Upper lobe of right lung (tissue), 1 donor: ENCODE results near the gene MTMR1. TPM values are rescaled to one million over a fixed set of nuclear protein-coding genes. Genes with fewer than 3 reads are reported as not detected.

Experiments used
- ATAC-seq: fragments of 200-7000 bp; cut with Tn5 transposase; one replicate; pipeline ENCODE4 v1.9.1; 2020; ENCODE audit warnings: mild to moderate bottlenecking, moderate library complexity
- DNase-seq: peaks from one replicate; pipeline ENCODE4 v3.0.0-alpha.2; 2020
- H3K27ac ChIP-seq: fragments of 200-600 bp; one replicate; pipeline ENCODE4 v1.8.0; 2022
- H3K27me3 ChIP-seq: fragments of 200-600 bp; one replicate; pipeline ENCODE4 v1.8.0; 2022; ENCODE audit warnings: mild to moderate bottlenecking
- H3K36me3 ChIP-seq: fragments of 200-600 bp; one replicate; pipeline ENCODE4 v1.8.0; 2022
- H3K4me1 ChIP-seq: fragments of 200-600 bp; one replicate; pipeline ENCODE4 v1.8.0; 2022
- H3K4me3 ChIP-seq: fragments of 200-600 bp; one replicate; pipeline ENCODE4 v1.8.0; 2022; ENCODE audit warnings: mild to moderate bottlenecking
- H3K9me3 ChIP-seq: fragments of 200-600 bp; one replicate; pipeline ENCODE4 v1.8.0; 2022
- intact Hi-C: fragments of 100-400 bp; cut with DNase I; formaldehyde crosslinking; loops from one replicate; pipeline ENCODE4 v1.11.0; 2022
- total RNA-seq: library from RNA; stranded (reverse); fragmentation: NEBNext Ultra II Directional; extraction: Animal tissue kit (Norgen Biotek cat#: 25700); gene quantifications from one replicate; pipeline ENCODE4 v1.2.1, GENCODE V29; 2021
- TF ChIP-seq, protein P1 (sequence below): fragments of 200-600 bp; IDR thresholded peaks from one replicate; pipeline ENCODE4 v1.8.0; 2022; ENCODE audit warnings: antibody characterized with exemption
- donor health status: DM: no; HTN: yes; CAD: no; lungs with severe emphysema.

The MTMR1 gene
- total RNA-seq, 1 donor from 2014 or later: 27.3 TPM

GRCh38 chrX:150649096-150649870 lies 43.9 kb upstream of the MTMR1 start:
- no peak overlapping the region for H3K4me3 ChIP-seq
- DNase-seq: no peak
- intact Hi-C loops: no loop called here
- TF ChIP-seq, protein P1, sequence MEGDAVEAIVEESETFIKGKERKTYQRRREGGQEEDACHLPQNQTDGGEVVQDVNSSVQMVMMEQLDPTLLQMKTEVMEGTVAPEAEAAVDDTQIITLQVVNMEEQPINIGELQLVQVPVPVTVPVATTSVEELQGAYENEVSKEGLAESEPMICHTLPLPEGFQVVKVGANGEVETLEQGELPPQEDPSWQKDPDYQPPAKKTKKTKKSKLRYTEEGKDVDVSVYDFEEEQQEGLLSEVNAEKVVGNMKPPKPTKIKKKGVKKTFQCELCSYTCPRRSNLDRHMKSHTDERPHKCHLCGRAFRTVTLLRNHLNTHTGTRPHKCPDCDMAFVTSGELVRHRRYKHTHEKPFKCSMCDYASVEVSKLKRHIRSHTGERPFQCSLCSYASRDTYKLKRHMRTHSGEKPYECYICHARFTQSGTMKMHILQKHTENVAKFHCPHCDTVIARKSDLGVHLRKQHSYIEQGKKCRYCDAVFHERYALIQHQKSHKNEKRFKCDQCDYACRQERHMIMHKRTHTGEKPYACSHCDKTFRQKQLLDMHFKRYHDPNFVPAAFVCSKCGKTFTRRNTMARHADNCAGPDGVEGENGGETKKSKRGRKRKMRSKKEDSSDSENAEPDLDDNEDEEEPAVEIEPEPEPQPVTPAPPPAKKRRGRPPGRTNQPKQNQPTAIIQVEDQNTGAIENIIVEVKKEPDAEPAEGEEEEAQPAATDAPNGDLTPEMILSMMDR: no peak
- ATAC-seq: peak; percentile 41
- peaks cover 12% of the 10 kb centered on the region for H3K36me3 ChIP-seq
- peak overlapping the region; percentile 11 for H3K27ac ChIP-seq
- H3K9me3 ChIP-seq: no peaks in the 10 kb centered on the region
- no peaks in the 10 kb centered on the region for H3K27me3 ChIP-seq
- no peaks in the 10 kb centered on the region for H3K4me1 ChIP-seq

GRCh38 chrX:150651906-150652305 lies 41.3 kb upstream of the MTMR1 start:
- no peaks in the 10 kb centered on the region for H3K4me1 ChIP-seq
- no peak overlapping the region for H3K4me3 ChIP-seq
- no peak overlapping the region for H3K27ac ChIP-seq
- intact Hi-C loops: no loop called here
- TF ChIP-seq, protein P1: no peak
- H3K36me3 ChIP-seq: peaks cover 11% of the 10 kb centered on the region
- DNase-seq (no peak), ATAC-seq (no peak)
- no peaks in the 10 kb centered on the region for H3K9me3 ChIP-seq
- no peaks in the 10 kb centered on the region for H3K27me3 ChIP-seq

DNA sequence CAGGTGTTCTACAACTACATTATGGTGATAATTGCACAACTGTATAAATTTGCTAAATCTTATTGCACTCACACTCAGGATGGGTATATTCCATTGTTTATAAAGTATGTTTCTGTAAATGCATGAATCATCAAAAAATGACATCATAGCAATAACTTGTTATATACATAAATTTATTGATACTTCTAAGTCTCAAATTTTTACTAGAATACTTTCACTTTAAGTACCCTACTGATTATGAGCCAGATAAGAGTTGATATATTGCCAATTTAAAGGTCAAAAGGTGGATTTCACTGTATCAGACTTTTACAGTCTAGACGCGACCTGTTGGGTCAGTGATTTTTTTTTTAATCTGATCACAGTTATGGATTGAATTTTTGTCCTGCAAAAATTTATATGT lies 37.4 kb upstream of the MTMR1 start:
- Histone ChIP-seq H3K4me1 (no peaks in the 10 kb centered on the region), H3K4me3 (no peak overlapping the region), H3K27ac (no peak overlapping the region), H3K36me3 (peaks cover 7% of the 10 kb centered on the region), H3K9me3 (no peaks in the 10 kb centered on the region), H3K27me3 (no peaks in the 10 kb centered on the region)
- TF ChIP-seq, protein P1: no peak
- no peak for DNase-seq
- intact Hi-C loops: no loop called here
- no peak for ATAC-seq

DNA sequence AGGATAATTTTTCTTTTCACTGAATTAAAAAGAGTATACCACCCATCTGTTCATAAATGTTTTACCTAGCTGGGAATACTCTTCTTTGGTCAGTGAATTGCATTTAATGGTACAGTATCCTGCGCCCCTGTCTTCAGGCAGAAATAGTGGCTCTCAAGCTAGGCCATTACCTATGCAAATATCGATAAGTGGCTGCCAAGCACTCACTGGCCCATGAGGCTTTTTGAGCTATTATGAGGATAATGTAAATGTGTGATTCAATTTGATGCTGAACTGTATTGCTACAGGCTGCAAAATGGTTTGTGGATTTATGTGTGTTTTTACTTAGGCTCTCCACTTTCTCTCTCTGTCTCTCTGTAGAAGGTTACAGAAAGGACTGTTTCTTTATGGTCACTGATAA lies 30.1 kb upstream of the MTMR1 start:
- H3K27me3 ChIP-seq: no peaks in the 10 kb centered on the region
- no peaks in the 10 kb centered on the region for H3K9me3 ChIP-seq
- no peak overlapping the region for H3K27ac ChIP-seq
- H3K36me3 ChIP-seq: no peaks in the 10 kb centered on the region
- no peak overlapping the region for H3K4me3 ChIP-seq
- intact Hi-C loops: no loop called here
- no peak for DNase-seq
- ATAC-seq: no peak
- no peaks in the 10 kb centered on the region for H3K4me1 ChIP-seq
- TF ChIP-seq, protein P1: no peak

- H3K4me1 ChIP-seq: no peaks in the 10 kb centered on the region
- ATAC-seq (peak; percentile 54), DNase-seq (peak; percentile 67)
- H3K4me3 ChIP-seq: no peak overlapping the region
- intact Hi-C loops: no loop called here
- H3K9me3 ChIP-seq: no peaks in the 10 kb centered on the region
- no peaks in the 10 kb centered on the region for H3K27me3 ChIP-seq
- no peaks in the 10 kb centered on the region for H3K36me3 ChIP-seq
- H3K27ac ChIP-seq: no peak overlapping the region
- TF ChIP-seq, protein P1: no peak
Measured at GRCh38 chrX:150664290-150664689, 28.9 kb upstream of the MTMR1 start.

GRCh38 chrX:150676221-150676620 lies 17.0 kb upstream of the MTMR1 start:
- H3K36me3 ChIP-seq: peaks cover 4% of the 10 kb centered on the region
- TF ChIP-seq, protein P1: no peak
- H3K27me3 ChIP-seq: no peaks in the 10 kb centered on the region
- no peak overlapping the region for H3K27ac ChIP-seq
- H3K9me3 ChIP-seq: no peaks in the 10 kb centered on the region
- H3K4me3 ChIP-seq: no peak overlapping the region
- DNase-seq (no peak), ATAC-seq (no peak)
- intact Hi-C loops: no loop called here
- H3K4me1 ChIP-seq: no peaks in the 10 kb centered on the region
